ENCODE measurements around the gene NAA15. TPM values are rescaled to one million over a fixed set of nuclear protein-coding genes. Genes with fewer than 3 reads are reported as not detected.

NAA15 gene
- polyA plus RNA-seq, 1 of the 3 experiments (the other 2 are of a cell fraction): 7.1 TPM

- TF ChIP-seq, protein P1, sequence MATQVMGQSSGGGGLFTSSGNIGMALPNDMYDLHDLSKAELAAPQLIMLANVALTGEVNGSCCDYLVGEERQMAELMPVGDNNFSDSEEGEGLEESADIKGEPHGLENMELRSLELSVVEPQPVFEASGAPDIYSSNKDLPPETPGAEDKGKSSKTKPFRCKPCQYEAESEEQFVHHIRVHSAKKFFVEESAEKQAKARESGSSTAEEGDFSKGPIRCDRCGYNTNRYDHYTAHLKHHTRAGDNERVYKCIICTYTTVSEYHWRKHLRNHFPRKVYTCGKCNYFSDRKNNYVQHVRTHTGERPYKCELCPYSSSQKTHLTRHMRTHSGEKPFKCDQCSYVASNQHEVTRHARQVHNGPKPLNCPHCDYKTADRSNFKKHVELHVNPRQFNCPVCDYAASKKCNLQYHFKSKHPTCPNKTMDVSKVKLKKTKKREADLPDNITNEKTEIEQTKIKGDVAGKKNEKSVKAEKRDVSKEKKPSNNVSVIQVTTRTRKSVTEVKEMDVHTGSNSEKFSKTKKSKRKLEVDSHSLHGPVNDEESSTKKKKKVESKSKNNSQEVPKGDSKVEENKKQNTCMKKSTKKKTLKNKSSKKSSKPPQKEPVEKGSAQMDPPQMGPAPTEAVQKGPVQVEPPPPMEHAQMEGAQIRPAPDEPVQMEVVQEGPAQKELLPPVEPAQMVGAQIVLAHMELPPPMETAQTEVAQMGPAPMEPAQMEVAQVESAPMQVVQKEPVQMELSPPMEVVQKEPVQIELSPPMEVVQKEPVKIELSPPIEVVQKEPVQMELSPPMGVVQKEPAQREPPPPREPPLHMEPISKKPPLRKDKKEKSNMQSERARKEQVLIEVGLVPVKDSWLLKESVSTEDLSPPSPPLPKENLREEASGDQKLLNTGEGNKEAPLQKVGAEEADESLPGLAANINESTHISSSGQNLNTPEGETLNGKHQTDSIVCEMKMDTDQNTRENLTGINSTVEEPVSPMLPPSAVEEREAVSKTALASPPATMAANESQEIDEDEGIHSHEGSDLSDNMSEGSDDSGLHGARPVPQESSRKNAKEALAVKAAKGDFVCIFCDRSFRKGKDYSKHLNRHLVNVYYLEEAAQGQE (IDR thresholded peaks at IDR 0.05; ENCODE audit: low read depth, low read length): 0 out of 2 replicates have a peak, but pooled peaks have one; percentile 8
- TF ChIP-seq GATA2 (CRISPR knock-in tag; IDR thresholded peaks at IDR 0.05) (no peak), EP300 (IDR thresholded peaks at IDR 0.05; ENCODE audit: borderline replicate concordance in 1 of 2, low read depth in 1 of 2, low read length in 1 of 2) (peak in 1 of 2 experiments; percentile 5; a peak in 1 of 4 replicates)
- TF ChIP-seq, protein P2, sequence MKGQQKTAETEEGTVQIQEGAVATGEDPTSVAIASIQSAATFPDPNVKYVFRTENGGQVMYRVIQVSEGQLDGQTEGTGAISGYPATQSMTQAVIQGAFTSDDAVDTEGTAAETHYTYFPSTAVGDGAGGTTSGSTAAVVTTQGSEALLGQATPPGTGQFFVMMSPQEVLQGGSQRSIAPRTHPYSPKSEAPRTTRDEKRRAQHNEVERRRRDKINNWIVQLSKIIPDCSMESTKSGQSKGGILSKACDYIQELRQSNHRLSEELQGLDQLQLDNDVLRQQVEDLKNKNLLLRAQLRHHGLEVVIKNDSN (IDR thresholded peaks at IDR 0.05; ENCODE audit: borderline replicate concordance, low read depth): no peak
Measured at GRCh38 chr4:139301821-139302611, 711 bp downstream of the NAA15 start, which contains the start of gene NDUFC1 (continued).

- POLR2A ChIA-PET: no interaction called here
- WGBS (ENCODE audit: low lambda C conversion rate): 96% methylated on average over 2 of the region's 2 CpGs
Measured at GRCh38 chr4:139304920-139305319, 3.6 kb downstream of the NAA15 start.

More at GRCh38 chr4:139304920-139305319, 3.6 kb downstream of the NAA15 start:
- Histone ChIP-seq H3K4me2 (no peak overlapping the region), H3K79me2 (ENCODE audit: insufficient read depth) (peaks cover 90% of the 10 kb centered on the region), H3K9ac (no peak overlapping the region), H3K36me3 (replicated peaks in 1 of 2; ENCODE audit: control insufficient read depth in 1 of 2, insufficient read depth in 2 of 2, low read length in 1 of 2) (peaks cover 0 to 32% of the 10 kb centered on the region in 2 experiments), H3K9me3 (no peaks in the 10 kb centered on the region), H2AFZ (ENCODE audit: low read depth) (no peak overlapping the region), H3K27ac (ENCODE audit: low read depth in 2 of 2, low read length in 1 of 2) (no peak overlapping the region), H3K4me1 (ENCODE audit: control insufficient read depth in 1 of 2, insufficient read depth in 2 of 2, low read depth in 1 of 2, low read length in 1 of 2) (peaks cover 7% of the 10 kb centered on the region in 2 experiments; a peak in 2 of 4 replicates), H3F3A (replicated peaks; ENCODE audit: insufficient read depth) (peaks cover 22% of the 10 kb centered on the region), H4K20me1 (ENCODE audit: insufficient read depth) (peaks cover 69% of the 10 kb centered on the region), H3K4me3 (ENCODE audit: low read depth in 2 of 2, low read length in 1 of 2) (no peak overlapping the region), H3K9me2 (no peaks in the 10 kb centered on the region), H3K27me3 (ENCODE audit: insufficient read depth) (no peaks in the 10 kb centered on the region)
- TF ChIP-seq ELF1 (IDR thresholded peaks at IDR 0.05) (no peak), TCF12 (IDR thresholded peaks at IDR 0.05) (no peak), RCOR1 (IDR thresholded peaks at IDR 0.05; ENCODE audit: low read length) (no peak), SIN3A (IDR thresholded peaks at IDR 0.05; ENCODE audit: borderline replicate concordance, low read depth, low read length) (no peak), TAF1 (IDR thresholded peaks at IDR 0.05; ENCODE audit: borderline replicate concordance, low read depth, low read length) (no peak), POLR2AphosphoS5 (IDR thresholded peaks at IDR 0.05; ENCODE audit: low read depth, low read length) (no peak), FOSL2 (IDR thresholded peaks at IDR 0.05; ENCODE audit: borderline replicate concordance, low read depth) (no peak), EP300 (IDR thresholded peaks at IDR 0.05; ENCODE audit: borderline replicate concordance in 1 of 2, low read depth in 1 of 2, low read length in 1 of 2) (no peak), FOXM1 (IDR thresholded peaks at IDR 0.05; ENCODE audit: low read depth) (no peak), CHD2 (IDR thresholded peaks at IDR 0.05; ENCODE audit: low read length, partially characterized antibody) (no peak)
- TF ChIP-seq, protein P3, sequence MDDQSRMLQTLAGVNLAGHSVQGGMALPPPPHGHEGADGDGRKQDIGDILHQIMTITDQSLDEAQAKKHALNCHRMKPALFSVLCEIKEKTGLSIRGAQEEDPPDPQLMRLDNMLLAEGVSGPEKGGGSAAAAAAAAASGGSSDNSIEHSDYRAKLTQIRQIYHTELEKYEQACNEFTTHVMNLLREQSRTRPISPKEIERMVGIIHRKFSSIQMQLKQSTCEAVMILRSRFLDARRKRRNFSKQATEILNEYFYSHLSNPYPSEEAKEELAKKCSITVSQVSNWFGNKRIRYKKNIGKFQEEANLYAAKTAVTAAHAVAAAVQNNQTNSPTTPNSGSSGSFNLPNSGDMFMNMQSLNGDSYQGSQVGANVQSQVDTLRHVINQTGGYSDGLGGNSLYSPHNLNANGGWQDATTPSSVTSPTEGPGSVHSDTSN (IDR thresholded peaks at IDR 0.05): no peak
- TF ChIP-seq, protein P2 (IDR thresholded peaks at IDR 0.05; ENCODE audit: borderline replicate concordance, low read depth): no peak
- DNase-seq: no peak
- CTCF ChIA-PET: no interaction called here

All from SK-N-SH (cell line).